Activated T-helper 1 cell treated with anti-CD3 and anti-CD28 coated beads, Interleukin-12 subunit alpha, Interleukin-12 subunit beta, Interleukin-2, Interleukin-4 antibody, amounts not matched to agents 30 ng/mL and 10 ng/mL and 1 ng/mL, durations not matched to agents 14 hours and 24 hours and 36 hours (primary cell): ENCODE measurements around the gene FLYWCH2. TPM values are rescaled to one million over a fixed set of nuclear protein-coding genes. Genes with fewer than 3 reads are reported as not detected.

Experiments used
- DNase-seq: peaks from one replicate; pipeline ENCODE4 v3.0.0; 2021; ENCODE audit warnings: low spot score
- H3K27ac Mint-ChIP-seq: one replicate; pipeline ENCODE4 v1.8.0; 2021; ENCODE audit warnings: mild to moderate bottlenecking, mixed read lengths
- H3K27me3 Mint-ChIP-seq: one replicate; pipeline ENCODE4 v1.8.0; 2022; ENCODE audit warnings: mild to moderate bottlenecking, moderate library complexity, mixed read lengths; ENCODE audit not compliant: insufficient read depth
- H3K36me3 Mint-ChIP-seq: one replicate; pipeline ENCODE4 v1.8.0; 2021; ENCODE audit warnings: low read depth, mixed read lengths
- H3K4me1 Mint-ChIP-seq: one replicate; pipeline ENCODE4 v1.8.0; 2021; ENCODE audit warnings: low read depth, mixed read lengths
- H3K4me3 Mint-ChIP-seq: one replicate; pipeline ENCODE4 v1.8.0; 2021; ENCODE audit warnings: mild to moderate bottlenecking, moderate library complexity, mixed read lengths
- H3K9me3 Mint-ChIP-seq: one replicate; pipeline ENCODE4 v1.8.0; 2021; ENCODE audit warnings: mixed read lengths
- intact Hi-C: fragments of 100-400 bp; cut with micrococcal nuclease; formaldehyde crosslinking; loops from one replicate; pipeline ENCODE4 v1.15.1; 2024
- total RNA-seq: library from RNA; stranded (reverse); gene quantifications from 2 replicates; pipeline ENCODE4 v1.2.3, GENCODE V29; 2022

The FLYWCH2 gene
- total RNA-seq, 1 donor from 2014 or later, result 22.9 TPM

DNA sequence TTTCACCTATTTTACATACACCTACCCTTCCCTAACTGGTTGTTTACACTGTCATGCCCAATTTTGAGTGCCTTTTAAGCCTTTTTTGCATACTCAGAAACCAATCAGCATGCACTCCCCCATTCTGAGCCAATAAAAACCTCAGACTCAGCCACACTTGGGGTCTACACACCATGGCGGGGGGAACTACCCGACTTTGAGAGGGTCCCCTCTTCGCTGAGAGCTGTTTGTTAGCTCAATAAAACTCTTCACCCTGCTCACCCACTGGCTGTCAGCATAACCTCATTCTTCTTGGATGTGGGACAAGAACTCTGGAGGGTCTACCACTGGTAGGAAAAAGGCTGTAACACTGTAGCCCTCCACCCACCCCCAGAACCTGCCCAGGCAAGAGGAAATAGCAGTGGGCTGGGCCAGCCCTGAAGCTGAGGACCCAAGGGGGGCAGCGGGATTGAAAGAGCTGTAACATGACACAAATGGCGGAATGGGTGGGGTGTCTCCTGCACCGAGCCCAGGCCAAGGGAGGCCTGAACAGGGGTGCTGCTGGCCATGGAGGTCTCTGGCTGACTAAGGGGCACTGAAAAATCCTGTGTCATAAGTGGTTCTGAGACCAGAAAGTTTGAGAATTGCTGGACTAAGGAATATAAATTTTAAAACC, 3.0 kb upstream of the FLYWCH2 start:
- H3K9me3 Mint-ChIP-seq, result no peaks in the 10 kb centered on the region
- H3K4me3 Mint-ChIP-seq, result peak overlapping the region; percentile 5
- peaks cover 7% of the 10 kb centered on the region for H3K27me3 Mint-ChIP-seq
- peaks cover 2% of the 10 kb centered on the region for H3K36me3 Mint-ChIP-seq
- intact Hi-C loops, result no loop called here
- no peak overlapping the region for H3K27ac Mint-ChIP-seq
- peaks cover 7% of the 10 kb centered on the region for H3K4me1 Mint-ChIP-seq
- DNase-seq, result no peak

GRCh38 chr16:2881783-2882649, 999 bp upstream of the FLYWCH2 start:
- H3K27ac Mint-ChIP-seq, result peak overlapping the region; percentile 95
- peaks cover 16% of the 10 kb centered on the region for H3K4me1 Mint-ChIP-seq
- no peaks in the 10 kb centered on the region for H3K9me3 Mint-ChIP-seq
- H3K27me3 Mint-ChIP-seq, result peaks cover 4% of the 10 kb centered on the region
- intact Hi-C loops, result loop anchor here (1.0 to 2.0 kb wide), 5 partner anchors 14 to 243 kb away; partner anchors contain the start of genes ELOB and PAQR4
- DNase-seq, result peak; percentile 28
- peak overlapping the region; percentile 88 for H3K4me3 Mint-ChIP-seq
- H3K36me3 Mint-ChIP-seq, result peaks cover 2% of the 10 kb centered on the region

DNA sequence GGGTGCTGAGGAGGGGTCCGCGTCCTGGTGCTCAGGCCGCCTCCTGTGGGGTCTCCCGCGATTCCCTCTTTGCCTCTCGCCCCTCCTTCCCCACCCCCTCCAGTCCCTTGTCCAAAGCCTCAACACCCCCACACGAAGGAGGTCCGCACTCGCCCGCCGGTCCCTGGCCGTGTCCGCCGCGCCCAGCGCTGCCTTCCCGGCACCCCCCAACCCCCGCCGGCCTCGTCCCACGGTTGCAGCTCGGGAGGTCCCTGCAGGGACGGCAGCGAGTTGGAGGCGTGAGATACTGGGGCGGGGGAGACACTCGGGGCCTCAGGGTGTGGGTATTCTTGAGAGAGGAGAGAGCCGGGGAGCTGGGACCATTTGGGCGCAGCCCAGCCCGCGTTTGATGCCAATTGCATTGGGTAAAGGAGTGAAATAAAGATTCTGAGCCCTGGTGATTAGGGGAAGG, 468 bp downstream of the FLYWCH2 start:
- H3K27me3 Mint-ChIP-seq, result no peaks in the 10 kb centered on the region
- peak overlapping the region; percentile 86 for H3K4me3 Mint-ChIP-seq
- peaks cover 2% of the 10 kb centered on the region for H3K36me3 Mint-ChIP-seq
- peaks cover 17% of the 10 kb centered on the region for H3K4me1 Mint-ChIP-seq
- no peak for DNase-seq
- no peaks in the 10 kb centered on the region for H3K9me3 Mint-ChIP-seq
- H3K27ac Mint-ChIP-seq, result peak overlapping the region; percentile 79
- intact Hi-C loops, result loop anchor here (1.0 to 2.0 kb wide), 5 partner anchors 22 to 241 kb away; partner anchors contain the start of genes FLYWCH1 and PAQR4

- H3K9me3 Mint-ChIP-seq, result no peaks in the 10 kb centered on the region
- H3K36me3 Mint-ChIP-seq, result peaks cover 2% of the 10 kb centered on the region
- intact Hi-C loops, result no loop called here
- H3K27me3 Mint-ChIP-seq, result no peaks in the 10 kb centered on the region
- H3K4me3 Mint-ChIP-seq, result peak overlapping the region; percentile 86
- no peak for DNase-seq
- peak overlapping the region; percentile 79 for H3K27ac Mint-ChIP-seq
- peaks cover 20% of the 10 kb centered on the region for H3K4me1 Mint-ChIP-seq
Measured at GRCh38 chr16:2884041-2884451, 1.0 kb downstream of the FLYWCH2 start.

DNA sequence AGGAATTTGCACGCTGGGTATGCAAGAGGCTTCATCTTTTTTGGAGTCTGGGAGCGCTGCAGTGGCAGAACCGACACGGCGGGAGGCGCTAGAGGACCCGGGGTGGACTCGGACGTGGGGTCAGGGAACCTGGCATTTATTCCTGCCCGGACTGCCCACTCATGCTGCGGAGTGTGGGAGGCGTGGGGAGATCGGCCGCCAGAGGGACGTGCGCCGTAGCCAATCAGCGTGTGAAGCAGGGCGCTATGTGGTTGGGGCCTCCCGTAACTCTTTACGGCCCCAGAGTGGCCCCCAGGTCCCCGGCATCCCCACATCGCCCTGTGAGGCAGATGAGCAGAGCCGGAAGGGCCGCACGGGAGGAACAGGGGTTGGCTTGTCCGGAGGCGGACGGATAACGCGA, 11.2 kb downstream of the FLYWCH2 start:
- H3K4me1 Mint-ChIP-seq, result no peaks in the 10 kb centered on the region
- intact Hi-C loops, result no loop called here
- no peak overlapping the region for H3K4me3 Mint-ChIP-seq
- no peak for DNase-seq
- H3K9me3 Mint-ChIP-seq, result no peaks in the 10 kb centered on the region
- H3K27ac Mint-ChIP-seq, result no peak overlapping the region
- H3K27me3 Mint-ChIP-seq, result peaks cover 2% of the 10 kb centered on the region
- no peaks in the 10 kb centered on the region for H3K36me3 Mint-ChIP-seq

- Mint-ChIP-seq H3K36me3 (no peaks in the 10 kb centered on the region), H3K9me3 (no peaks in the 10 kb centered on the region), H3K4me1 (no peaks in the 10 kb centered on the region), H3K4me3 (no peak overlapping the region), H3K27ac (no peak overlapping the region), H3K27me3 (no peaks in the 10 kb centered on the region)
- DNase-seq, result no peak
- intact Hi-C loops, result no loop called here
Measured at GRCh38 chr16:2895813-2896212, 12.8 kb downstream of the FLYWCH2 start.

DNA sequence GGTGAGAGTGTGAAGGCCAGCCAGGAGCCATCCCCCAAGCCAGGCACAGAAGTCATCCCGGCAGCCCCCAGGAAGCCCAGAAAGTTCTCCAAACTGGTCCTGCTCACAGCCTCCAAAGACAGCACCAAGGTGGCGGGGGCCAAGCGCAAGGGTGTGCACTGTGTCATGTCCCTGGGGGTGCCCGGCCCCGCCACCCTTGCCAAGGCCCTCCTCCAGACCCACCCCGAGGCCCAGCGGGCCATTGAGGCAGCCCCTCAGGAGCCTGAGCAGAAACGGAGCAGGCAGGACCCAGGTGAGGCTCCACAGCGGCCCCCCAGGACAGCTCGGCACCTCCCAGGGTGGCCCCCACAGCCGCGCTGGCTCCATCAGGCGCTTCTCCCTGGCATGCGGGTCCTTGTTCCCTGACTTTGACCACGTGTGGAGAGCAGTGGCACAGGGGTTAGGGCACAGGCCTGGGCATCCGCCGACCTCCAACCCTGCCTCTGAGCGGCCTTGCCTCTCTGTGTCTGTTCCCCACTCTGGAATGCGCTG, 13.5 kb downstream of the FLYWCH2 start:
- no peak overlapping the region for H3K4me3 Mint-ChIP-seq
- no peaks in the 10 kb centered on the region for H3K36me3 Mint-ChIP-seq
- H3K9me3 Mint-ChIP-seq, result no peaks in the 10 kb centered on the region
- no peak overlapping the region for H3K27ac Mint-ChIP-seq
- no peaks in the 10 kb centered on the region for H3K4me1 Mint-ChIP-seq
- no peak for DNase-seq
- no peaks in the 10 kb centered on the region for H3K27me3 Mint-ChIP-seq
- intact Hi-C loops, result no loop called here

- no peaks in the 10 kb centered on the region for H3K9me3 Mint-ChIP-seq
- H3K36me3 Mint-ChIP-seq, result no peaks in the 10 kb centered on the region
- H3K27me3 Mint-ChIP-seq, result no peaks in the 10 kb centered on the region
- no peak for DNase-seq
- H3K4me3 Mint-ChIP-seq, result no peak overlapping the region
- no peak overlapping the region for H3K27ac Mint-ChIP-seq
- intact Hi-C loops, result no loop called here
- no peaks in the 10 kb centered on the region for H3K4me1 Mint-ChIP-seq
Measured at GRCh38 chr16:2897110-2897509, 14.1 kb downstream of the FLYWCH2 start.

GRCh38 chr16:2898831-2899563, 16.0 kb downstream of the FLYWCH2 start:
- intact Hi-C loops, result no loop called here
- H3K4me3 Mint-ChIP-seq, result no peak overlapping the region
- H3K36me3 Mint-ChIP-seq, result no peaks in the 10 kb centered on the region
- H3K9me3 Mint-ChIP-seq, result no peaks in the 10 kb centered on the region
- no peak for DNase-seq
- H3K27me3 Mint-ChIP-seq, result no peaks in the 10 kb centered on the region
- H3K27ac Mint-ChIP-seq, result no peak overlapping the region
- H3K4me1 Mint-ChIP-seq, result peaks cover 4% of the 10 kb centered on the region

- no peaks in the 10 kb centered on the region for H3K36me3 Mint-ChIP-seq
- no peaks in the 10 kb centered on the region for H3K27me3 Mint-ChIP-seq
- H3K27ac Mint-ChIP-seq, result no peak overlapping the region
- peaks cover 5% of the 10 kb centered on the region for H3K4me1 Mint-ChIP-seq
- no peak overlapping the region for H3K4me3 Mint-ChIP-seq
- no peak for DNase-seq
- H3K9me3 Mint-ChIP-seq, result no peaks in the 10 kb centered on the region
- intact Hi-C loops, result loop anchor here (10.0 kb wide), 2 partner anchors 205 to 385 kb away; partner anchors contain the start of gene ATP6V0C
Measured at GRCh38 chr16:2899564-2900072, 16.6 kb downstream of the FLYWCH2 start.

DNA sequence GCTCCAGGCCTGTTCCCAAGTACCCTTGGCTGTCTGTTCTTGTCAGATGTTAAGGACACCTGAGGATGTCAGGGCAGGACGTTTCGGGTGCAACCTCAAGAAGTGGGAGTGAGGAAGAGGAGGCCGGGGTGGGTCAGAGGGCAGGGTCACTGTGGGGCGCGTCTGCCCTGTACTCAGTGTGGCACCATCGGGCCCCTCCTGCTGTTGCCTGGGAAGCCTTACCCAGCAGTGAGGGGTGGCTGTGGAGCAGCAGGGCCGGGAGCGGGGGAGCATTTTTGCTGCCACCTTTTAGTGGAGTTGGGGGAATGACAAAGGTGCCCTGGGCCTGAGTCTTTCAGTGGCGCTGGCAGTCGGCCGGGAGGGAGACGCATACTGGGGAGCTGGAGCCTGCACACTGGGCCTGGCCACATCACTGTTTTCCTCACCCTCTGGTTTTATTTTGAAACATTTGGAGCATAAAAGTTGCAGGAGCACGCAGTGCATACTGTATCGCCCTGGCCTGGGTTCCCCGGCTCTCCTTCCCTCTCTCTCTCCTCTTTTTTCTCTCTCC, 17.6 kb downstream of the FLYWCH2 start:
- no peak overlapping the region for H3K27ac Mint-ChIP-seq
- no peaks in the 10 kb centered on the region for H3K36me3 Mint-ChIP-seq
- H3K9me3 Mint-ChIP-seq, result no peaks in the 10 kb centered on the region
- H3K27me3 Mint-ChIP-seq, result no peaks in the 10 kb centered on the region
- H3K4me1 Mint-ChIP-seq, result peaks cover 6% of the 10 kb centered on the region
- H3K4me3 Mint-ChIP-seq, result no peak overlapping the region
- intact Hi-C loops, result loop anchor here (10.0 kb wide), 2 partner anchors 204 to 386 kb away; partner anchors contain the start of gene ATP6V0C
- DNase-seq, result no peak
